Stimulated activated CD4-positive, alpha-beta T cell treated with anti-CD3 and anti-CD28 coated beads, Interleukin-12 subunit alpha, Interleukin-12 subunit beta, amount 100 ng/mL, for 48 hours (primary cell): ENCODE results near the gene PREX1.

ENCODE experiments used
- DNase-seq, 3 donors: peaks; one replicate each; pipeline ENCODE4 v3.0.0-alpha.2; 2020; ENCODE audit warnings: low read depth in 2 of 3, low spot score in 1 of 3

The PREX1 gene

DNA sequence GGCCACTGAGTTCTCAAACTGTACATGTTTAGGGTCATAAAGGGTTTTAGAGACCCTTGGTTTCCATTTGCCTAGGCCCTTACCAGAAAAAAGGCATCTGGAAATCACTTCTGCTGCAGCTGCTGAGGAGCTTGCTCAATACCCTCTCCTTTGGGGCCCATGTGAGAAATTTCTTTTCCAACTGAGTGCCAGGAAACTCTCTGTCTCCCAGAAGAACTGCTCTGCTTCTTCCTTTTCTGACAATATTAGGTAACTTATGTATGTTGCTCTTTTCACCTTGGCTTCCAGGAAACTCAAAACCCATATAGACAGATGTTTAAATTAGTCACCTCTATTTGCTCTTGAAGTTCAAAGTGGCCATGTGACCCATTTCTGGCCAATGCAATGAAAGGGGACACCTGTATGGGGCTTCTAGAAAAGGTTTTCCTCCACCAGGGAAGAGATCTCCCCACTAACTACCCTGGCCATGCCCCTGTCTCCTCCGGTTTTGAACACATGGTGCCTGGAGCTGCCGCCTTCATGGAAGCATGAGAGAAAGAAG is 121.6 kb downstream of the PREX1 start:
- DNase-seq, result no peak

DNA sequence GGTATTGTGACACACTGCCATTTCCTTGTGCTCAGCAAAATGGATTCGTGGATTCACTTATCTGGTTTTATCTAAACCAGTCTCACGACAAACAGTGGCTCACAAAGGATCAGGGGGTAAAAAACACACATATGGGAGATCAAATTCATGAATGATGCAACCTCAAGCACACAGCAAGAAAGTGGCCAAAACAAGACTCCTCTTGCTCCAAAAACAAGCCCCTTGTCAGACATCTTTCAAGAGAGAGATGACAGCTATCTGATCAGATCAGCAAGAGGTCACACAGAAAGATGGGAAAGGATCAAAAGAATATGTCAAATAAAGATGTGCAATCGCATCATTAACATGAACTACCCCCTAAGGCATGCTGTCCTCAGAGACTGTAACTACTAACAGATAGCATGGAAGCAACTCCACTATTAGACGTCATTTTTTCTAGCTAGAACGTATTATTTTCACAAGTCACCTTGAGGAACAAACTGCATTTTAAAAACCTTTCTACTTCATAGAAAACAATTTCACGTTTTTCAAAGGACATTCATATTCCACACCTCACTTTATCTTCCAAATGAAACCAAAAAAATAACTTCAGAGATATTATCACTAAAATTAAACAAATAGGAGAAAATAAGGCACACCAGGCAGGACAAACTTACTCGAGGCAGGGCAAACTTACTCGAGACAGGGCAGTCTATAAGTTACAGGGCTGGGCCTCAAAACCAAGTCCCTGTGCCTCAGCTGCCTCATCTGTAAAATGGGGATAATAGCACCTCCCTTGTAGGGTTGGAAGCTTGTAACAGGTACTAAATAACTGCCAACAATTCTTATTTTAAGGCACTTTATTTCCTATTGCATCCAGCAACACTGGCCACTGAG is 122.3 kb downstream of the PREX1 start:
- DNase-seq, result no peak

DNA sequence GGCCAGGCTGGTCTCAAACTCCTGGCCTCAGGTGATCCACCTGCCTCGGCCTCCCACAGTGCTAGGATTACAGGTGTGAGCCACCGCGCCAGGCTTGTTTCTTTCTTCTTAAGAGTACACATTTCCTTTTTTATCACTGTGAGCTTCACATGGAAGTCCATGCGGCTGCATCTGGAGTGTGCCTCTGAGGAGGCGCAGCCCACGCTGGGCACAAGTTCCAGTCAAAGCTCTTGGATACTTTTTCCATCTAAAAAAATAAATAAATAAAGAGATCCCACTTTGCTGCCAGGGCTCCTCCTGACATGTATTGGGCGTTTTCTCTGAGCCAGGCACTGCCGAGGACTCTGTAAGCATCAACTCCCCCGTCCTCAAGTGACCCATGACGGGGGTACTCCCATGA is 123.0 kb downstream of the PREX1 start:
- no peak for DNase-seq

DNA sequence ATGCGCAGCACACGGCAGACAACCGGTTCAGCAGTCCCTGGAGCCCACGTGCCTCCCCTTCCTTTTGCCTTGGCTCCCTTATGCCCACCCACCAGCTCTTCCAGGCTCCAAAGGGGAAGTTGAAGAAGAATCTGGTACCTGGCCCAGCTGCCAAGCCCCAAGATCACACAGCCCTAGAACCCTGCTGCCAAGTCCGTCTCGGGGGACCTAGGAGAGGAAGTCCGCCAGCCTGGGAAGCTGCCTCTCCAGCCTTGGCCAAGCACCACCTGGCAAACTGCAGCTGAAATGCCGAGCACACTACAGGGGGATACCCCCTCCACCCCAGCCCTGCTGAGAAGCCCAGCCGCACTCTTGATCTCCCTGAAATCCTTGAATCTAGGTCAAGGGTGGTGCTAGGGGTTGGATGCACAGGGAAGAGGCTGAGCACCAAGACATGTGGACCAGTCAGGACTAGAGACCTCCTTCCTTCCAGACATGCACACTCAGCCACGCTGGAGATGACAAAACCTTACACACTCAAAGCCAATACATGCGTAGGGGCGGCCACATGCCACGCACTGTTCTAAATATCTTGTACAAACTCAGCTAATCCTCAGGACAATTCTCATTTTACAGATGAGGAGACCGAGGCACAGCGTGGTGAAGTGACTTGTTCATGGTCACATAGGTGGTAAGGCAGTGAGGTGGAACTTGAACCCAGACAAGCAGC is 124.1 kb downstream of the PREX1 start:
- DNase-seq, result no peak

DNA sequence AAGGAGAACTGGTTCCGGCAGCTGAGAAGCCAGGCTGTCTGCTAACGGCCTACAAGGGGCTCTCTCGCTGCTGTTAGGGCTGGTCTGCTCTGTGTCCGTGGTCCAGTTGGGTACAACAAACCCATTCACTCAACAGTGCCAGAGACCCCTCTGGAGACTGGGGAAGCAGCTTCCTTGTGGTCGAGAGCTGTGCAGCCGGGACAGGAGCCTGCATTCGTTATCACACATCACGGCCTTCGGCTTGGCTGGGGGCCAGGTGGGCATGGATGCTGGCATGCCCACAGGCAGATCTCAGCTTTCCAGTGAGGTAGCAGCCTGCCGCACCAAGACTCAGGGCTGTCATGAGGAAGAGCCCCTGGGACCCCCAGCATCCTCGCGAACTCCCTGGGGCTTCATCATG is 124.7 kb downstream of the PREX1 start:
- DNase-seq, result no peak

DNA sequence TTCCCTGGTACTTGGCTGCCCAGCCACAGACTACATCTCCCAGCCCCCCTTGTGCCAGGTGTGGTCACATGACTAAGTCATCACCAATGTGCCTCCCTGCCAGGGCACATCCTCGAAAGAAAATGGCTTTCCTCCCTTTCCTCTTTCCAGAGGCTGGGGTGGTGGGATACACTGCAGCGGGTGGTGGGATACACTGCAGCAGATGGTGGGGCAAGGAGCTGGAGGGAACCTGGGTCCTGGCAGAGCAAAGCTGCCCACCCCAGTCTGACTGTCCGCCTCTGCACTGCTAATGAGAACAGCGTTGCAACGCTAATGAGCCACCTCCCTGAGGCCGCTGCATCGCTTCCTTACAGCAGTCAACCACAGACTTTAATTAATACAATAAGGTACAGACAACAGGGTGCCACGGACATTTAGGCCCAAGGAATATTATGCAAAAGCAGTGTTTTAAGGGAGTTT is 125.3 kb downstream of the PREX1 start:
- DNase-seq, result no peak

DNA sequence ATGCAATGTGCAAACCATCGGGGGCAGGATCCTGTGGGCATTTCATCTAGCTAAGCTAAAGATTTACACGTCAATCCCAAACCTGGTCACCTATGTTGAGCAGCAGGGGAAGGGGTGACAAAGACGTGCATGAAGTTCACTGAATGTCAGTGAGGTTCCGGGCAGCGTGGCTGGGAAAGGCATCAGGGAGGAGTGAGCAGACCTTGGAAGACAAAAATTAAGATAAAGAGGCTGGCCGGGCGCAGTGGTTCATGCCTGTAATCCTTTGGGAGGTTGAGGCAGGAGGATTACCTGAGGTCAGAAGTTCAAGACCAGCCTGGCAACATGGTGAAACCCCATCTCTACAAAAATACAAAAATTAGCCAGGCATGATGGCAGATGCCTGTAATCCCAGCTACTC is 126.1 kb downstream of the PREX1 start:
- DNase-seq, result no peak

DNA sequence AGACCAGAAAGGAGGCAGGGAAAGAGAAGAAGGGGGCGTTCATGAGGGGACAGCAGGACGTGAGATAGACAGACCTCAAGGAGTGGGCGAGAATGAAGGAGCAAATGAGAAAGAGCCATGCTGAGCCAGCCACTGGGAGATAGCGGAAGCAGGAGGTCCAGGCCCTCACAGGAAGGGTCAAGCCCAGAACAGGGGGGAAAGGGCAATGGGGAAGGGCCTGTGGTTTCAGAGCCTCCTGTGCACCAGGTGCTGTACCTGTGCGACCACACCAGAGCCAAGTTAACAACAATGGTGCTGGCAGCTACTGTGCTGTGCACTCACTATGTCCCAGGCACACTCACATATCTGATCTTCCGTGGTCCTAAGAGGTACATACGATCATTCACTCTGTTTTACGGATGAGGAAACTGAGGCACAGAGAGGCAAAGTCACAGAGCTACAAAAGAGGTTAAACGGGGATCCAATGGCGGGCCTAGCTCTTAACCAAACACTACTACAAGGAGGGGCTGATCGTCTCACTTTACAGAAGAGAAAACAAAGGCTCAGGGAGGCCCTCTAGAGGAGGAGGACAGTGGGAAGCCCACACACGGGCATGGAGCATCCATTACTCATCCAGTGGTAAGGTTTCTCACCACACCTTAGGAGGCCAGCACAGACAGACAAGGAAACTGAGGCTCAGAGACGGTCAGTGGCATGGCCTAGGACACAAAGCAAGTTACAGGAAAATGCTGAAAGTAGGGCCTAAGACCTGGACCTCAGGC is 129.1 kb downstream of the PREX1 start:
- DNase-seq, result no peak

DNA sequence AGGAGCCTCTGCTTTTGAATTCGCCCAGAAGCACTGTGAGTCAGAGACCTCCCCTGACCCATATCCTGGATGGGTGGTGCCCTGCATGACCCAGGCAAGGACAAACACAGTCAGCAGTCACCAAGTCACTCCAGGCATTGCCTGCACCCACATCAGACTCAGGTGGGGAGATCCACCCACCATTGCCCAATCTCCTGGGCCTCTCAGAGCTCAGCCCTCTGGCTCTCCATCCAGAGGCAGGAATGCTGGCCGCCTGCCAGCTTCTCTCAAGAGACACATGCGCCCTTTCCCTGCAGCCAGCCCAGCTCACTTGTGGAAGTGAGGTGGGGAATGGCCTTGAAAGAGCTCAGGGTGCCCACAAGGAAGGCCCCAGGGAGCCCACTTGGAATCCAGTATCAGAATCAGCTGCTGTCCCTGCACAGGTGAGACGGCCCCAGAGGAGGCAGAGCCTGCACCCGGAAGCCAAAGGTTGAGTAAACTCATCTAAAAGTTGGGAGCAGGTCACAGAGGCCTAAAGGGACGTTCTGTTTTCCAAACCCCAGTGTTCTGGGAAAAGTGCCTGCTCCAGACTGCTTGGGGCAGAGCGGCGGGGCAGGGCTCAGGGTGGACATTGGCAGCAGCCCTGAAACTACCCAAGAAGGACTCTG is 129.8 kb downstream of the PREX1 start:
- no peak for DNase-seq

DNA sequence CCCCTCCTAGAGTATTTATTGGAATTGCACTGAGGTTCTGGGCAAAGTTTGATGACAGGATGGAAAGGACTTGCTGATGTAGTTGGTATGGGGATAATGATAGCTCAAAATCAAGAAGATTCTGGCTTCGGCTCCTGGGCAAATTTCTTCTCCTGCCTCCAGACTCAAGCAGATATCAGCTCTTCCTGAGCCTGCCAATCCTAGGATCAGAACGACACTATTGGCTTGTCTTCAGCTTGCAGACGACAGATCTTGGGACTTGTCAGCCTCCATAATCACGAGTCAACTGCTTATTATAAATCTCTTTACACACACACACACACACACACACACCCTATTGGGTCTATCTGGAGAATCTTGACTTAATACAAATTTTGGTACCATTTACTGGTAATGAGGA is 131.1 kb downstream of the PREX1 start:
- DNase-seq, result no peak

DNA sequence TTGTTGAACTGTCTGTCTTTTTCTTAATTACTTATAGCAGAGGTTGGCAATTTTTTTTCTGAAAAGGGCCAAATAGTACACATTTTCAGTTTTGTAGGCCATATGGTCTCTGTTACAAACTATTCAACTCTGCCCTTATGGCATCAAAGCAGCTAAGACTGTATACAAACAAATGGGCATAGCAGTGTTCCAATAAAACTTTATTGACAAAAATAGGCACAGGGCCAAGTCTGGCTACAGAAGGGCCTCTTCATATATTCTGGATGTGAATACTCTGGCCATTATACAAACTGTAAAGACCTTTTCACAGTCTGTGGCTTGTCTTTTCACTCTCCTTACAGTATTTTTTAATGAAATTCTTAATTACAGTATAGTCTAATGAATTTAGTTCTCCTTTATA is 132.1 kb downstream of the PREX1 start:
- no peak for DNase-seq

DNA sequence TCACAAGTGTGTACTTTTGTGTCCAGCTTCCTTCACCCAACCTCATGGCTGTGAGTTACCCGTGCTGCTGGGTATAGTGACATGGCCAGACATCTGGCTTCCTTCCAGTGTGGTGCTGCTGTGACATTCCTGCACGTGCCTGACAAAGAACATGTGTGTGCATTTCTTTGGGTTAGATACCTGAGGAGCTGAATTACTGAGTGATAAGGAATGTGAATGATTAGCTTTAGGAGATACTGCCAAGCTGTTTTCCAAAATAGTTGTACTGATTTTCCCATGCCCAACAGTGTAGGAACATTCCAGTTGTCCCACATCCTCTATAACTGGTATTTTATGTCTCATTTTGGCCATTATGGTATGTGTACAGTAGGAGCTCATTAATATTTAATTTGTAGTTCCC is 132.5 kb downstream of the PREX1 start:
- DNase-seq, result no peak

DNA sequence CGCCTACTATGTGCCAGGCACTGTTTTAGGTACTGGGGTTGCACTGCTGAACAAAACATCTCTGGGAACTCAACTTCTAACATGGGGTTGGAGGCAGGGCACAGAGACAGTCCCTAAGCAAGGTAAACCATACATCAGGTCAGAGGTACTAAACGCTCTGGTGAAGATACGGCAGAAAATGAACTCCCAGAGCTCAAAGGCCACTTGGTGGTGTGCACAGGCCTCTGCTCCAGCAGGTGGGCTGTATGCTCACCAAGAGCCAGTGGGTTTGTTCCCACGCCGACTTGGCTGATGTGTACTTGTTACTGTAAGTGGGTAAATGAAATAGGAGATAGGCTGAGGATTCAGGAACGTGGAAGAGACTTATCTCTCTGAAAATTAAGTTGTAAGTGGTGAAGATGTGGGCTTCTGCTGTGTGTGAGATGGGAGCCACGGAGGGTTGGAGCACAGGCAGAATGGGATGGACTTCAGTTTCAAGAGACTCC is 133.4 kb downstream of the PREX1 start:
- DNase-seq, result no peak

DNA sequence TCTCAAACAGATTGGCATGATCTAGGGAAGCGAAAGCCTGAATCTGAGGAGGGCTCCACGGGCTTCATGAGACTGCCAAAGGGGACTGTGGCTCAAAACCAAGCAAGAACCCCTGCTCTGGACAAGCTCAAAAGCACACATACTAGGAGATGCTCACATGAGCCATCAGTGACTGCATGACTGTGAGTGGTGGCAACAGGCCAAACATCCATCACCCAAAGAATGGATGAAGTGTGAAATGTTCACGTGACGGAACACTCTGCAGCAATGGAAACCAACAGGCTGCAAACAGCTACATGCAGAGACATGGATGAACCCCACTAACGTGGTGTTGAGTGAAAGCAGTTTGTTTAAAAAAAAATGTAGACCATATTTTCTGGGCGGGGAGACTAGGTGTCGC is 136.3 kb downstream of the PREX1 start:
- no peak for DNase-seq

DNA sequence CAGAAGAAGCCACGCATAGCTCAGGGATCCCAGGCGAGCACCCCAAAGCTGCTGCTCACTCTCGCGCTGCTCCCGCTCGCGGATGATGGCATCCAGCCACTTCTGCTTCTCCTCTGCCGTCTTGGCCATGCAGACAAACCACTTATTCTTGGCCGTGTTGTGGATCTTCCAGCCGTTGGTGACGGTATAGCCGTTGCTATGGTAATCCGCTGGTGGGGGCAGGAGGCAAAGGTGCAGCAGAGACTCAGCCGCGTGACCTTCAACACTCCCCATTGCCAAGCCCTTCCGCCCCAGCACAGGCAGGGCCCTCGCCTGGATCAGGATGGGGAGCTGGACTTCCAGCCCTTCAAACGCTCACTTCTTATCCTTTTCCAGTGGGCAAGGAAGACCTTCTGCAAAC is 136.9 kb downstream of the PREX1 start:
- DNase-seq, result no peak

DNA sequence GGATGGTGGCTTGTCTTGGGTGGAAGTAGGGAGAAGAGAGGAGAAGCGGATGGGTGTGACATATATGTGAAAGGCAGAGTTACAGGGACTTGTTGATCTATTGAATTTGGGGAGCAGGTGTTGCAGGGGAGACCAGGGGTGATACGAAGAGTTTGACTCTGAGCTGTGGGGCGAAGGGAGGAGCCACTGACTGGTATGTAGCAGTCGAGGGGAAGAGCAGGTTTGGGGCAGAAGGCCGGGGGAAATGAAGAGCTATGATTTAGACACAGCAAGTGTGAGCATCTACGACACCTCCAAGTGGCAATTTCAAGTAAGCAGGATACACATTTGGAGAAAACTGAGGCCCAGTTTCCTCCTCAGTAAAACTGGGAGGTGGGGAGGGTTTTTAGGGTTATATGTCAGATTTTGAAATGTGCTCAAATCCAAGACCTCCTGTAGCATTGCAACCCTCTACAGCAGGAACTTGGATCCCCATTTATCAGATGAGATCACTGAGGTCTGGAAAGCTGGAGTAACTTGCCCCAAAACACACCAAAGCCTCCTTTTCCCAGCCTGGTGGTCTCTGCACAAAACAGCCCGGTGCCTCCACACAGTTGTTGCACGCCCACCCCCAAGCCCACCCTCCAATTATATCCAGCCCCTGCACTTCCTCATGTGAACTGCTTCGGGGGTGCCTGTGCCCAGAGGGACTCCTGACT is 137.8 kb downstream of the PREX1 start:
- no peak for DNase-seq

DNA sequence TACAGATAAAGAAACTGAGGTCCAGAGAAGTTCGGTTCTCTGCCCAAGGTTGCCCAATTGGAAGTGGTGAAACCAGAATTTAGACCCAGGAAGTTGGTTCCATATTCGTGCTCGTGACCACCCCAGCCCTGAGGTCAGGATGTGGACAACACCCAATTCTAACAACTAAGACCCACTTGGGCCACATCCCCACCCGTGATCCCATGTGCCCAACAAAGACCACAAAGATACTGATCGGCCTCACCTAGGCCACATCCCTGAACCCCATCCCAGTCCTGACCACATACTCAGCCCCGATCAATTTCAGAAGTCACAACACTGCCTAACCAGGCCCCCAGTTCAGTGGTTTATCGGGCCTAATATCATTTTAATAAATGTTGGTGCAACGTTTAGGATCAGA is 138.4 kb downstream of the PREX1 start:
- DNase-seq, result no peak

DNA sequence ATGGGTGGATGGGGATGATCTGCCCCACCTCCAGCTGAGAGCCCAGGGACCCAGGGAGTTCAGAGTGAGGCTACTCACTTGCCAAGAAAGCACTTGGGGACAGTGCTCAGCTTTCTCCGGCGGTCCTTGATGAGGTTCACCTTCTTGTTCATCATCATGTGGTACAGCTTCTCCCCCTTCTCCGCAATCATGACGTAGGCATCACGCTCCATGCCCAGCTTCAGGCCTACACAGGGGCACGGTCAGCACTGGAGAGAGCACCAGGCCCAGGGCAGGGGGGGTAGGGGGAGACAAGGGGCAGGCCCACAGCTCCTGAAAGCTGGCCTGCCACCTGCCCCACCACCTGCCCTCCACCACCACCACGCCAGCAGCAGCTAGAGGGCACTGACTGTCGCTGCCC is 139.2 kb downstream of the PREX1 start:
- DNase-seq, result no peak

DNA sequence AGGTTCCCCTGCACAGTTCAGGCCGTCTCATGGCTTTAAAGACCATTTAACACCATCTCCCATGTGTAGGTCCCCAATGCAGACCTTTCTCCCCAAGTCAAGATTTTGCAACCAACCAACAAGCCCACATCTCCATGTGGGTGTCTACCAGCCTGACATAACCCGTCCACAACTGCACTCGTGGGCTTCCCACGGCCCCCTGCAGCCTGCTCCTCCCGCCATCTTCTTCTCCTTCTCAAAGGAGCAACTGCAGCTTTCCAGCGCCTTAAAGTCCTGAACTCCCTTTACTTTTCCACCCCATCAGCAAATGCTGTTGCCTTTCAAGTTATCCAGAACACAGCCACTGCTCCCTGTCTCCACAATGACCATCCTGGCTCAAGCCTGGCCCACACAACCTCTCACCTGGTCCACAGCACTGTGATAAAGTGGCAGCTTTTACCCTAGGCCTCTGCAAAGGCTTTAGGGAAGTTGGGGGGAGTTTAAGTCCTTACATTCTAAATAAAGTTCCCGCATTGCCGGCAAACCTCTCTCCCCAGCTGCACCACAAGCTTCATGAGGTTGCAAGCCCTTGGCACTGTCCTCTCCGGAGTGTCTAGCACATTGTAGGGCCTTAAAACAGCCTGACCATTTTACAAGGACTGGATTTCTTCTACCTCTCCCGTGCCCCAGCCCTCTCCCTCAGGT is 140.5 kb downstream of the PREX1 start:
- no peak for DNase-seq
